A549 (cell line): ENCODE measurements around the gene IFT43. TPM values are rescaled to one million over a fixed set of nuclear protein-coding genes. Genes with fewer than 3 reads are reported as not detected.

Experiments used
- ATAC-seq, 2 experiments: fragments of 200-7000 bp in 1 of 2; fragments of >200 bp in 1 of 2; cut with Nextera tagmentation in 1 of 2; cut with Tn5 transposase in 1 of 2; 3 replicates each; pipeline versions ENCODE4 v1.8.0 to v1.9.1; 2018 to 2020; ENCODE audit warnings: mild to moderate bottlenecking in 1 of 2, moderate library complexity in 1 of 2
- CTCF ChIA-PET: fragments of 300-600 bp; sonication (Branson Sonifier 250); formaldehyde crosslinking; extraction: SDS; loops from one replicate; lab custom pipeline; 2021; ENCODE audit warnings: antibody characterized with exemption, inconsistent platforms; lab: Yijun Ruan, JAX
- POLR2A ChIA-PET: fragments of 350-600 bp; formaldehyde crosslinking; extraction: SDS; loops from one replicate; lab custom pipeline; 2021; ENCODE audit warnings: antibody characterized with exemption, inconsistent platforms; lab: Yijun Ruan, JAX
- DNase-seq, 2 experiments: peaks; one replicate each; pipeline versions ENCODE4 v3.0.0 to v3.0.0-alpha.2; 2011 to 2016; ENCODE audit warnings: low read depth in 1 of 2, low spot score in 1 of 2
- FAIRE-seq: peaks from 2 replicates; lab custom pipeline; 2011; peaks lifted over from hg19 to GRCh38; lab: Jason Lieb, UNC
- H3K27ac ChIP-seq, 2 experiments: fragments of >200 bp; sonication (Bioruptor Twin); formaldehyde crosslinking; 3 replicates each; pipeline ENCODE4 v1.5.1; 2016 to 2017
- H3K4me1 ChIP-seq: fragments of >200 bp; sonication (Bioruptor Twin); formaldehyde crosslinking; 3 replicates; pipeline ENCODE4 v1.6.1; 2016
- H3K4me2 ChIP-seq: fragments of >200 bp; sonication (Bioruptor Twin); formaldehyde crosslinking; 3 replicates; pipeline ENCODE4 v1.6.1; 2016
- H3K4me3 ChIP-seq: fragments of >200 bp; sonication (Bioruptor Twin); formaldehyde crosslinking; 3 replicates; pipeline ENCODE4 v1.5.1; 2016
- H3K9me3 ChIP-seq: fragments of >200 bp; sonication (Bioruptor Twin); formaldehyde crosslinking; 3 replicates; pipeline ENCODE4 v1.6.1; 2016
- CBX2 ChIP-seq: fragments of 200-600 bp; sonication (generic); IDR thresholded peaks from 2 replicates; pipeline ENCODE4 v1.6.1; 2016; ENCODE audit warnings: low read depth, mild to moderate bottlenecking, borderline replicate concordance
- CHD4 ChIP-seq: fragments of 200-600 bp; sonication (generic); IDR thresholded peaks from 2 replicates; pipeline ENCODE4 v1.6.1; 2016; ENCODE audit warnings: antibody characterized with exemption, mild to moderate bottlenecking, borderline replicate concordance
- JUNB ChIP-seq: fragments of >200 bp; sonication (Bioruptor Twin); formaldehyde crosslinking; IDR thresholded peaks from 2 replicates; pipeline ENCODE4 v1.6.1; 2016
- KDM5A ChIP-seq: fragments of 200-600 bp; sonication (generic); IDR thresholded peaks from 2 replicates; pipeline ENCODE4 v1.6.1; 2016; ENCODE audit warnings: antibody characterized with exemption, mild to moderate bottlenecking
- MAFK ChIP-seq: fragments of 450-650 bp; IDR thresholded peaks from 2 replicates; pipeline ENCODE4 v1.6.1; 2014; ENCODE audit not compliant: partially characterized antibody
- NPAS2 ChIP-seq: fragments of 250-450 bp; sonication (Bioruptor Pico); IDR thresholded peaks from 2 replicates; pipeline ENCODE4 v1.8.0; 2022; ENCODE audit warnings: mild to moderate bottlenecking, moderate library complexity, borderline replicate concordance
- NR3C1 ChIP-seq: fragments of >200 bp; sonication (Bioruptor Twin); formaldehyde crosslinking; IDR thresholded peaks from 3 replicates; pipeline ENCODE4 v1.6.1; 2017
- RCOR1 ChIP-seq: fragments of 150-350 bp; IDR thresholded peaks from 2 replicates; pipeline ENCODE4 v1.6.1; 2014; ENCODE audit warnings: antibody characterized with exemption, low read length, low read depth
- RFX5 ChIP-seq: fragments of 450-650 bp; IDR thresholded peaks from 2 replicates; pipeline ENCODE4 v1.7.1; 2014; ENCODE audit warnings: antibody characterized with exemption, mild to moderate bottlenecking, moderate library complexity
- RNF2 ChIP-seq: fragments of 200-600 bp; sonication (generic); IDR thresholded peaks from 2 replicates; pipeline ENCODE4 v1.6.1; 2016; ENCODE audit warnings: low read depth, mild to moderate bottlenecking, antibody characterized with exemption, moderate library complexity, borderline replicate concordance
- TP53 ChIP-seq: fragments of 250-450 bp; sonication (Bioruptor Pico); IDR thresholded peaks from 2 replicates; pipeline ENCODE4 v1.5.0; 2021; ENCODE audit warnings: mild to moderate bottlenecking, moderate library complexity
- ZFP36 ChIP-seq: fragments of 450-650 bp; IDR thresholded peaks from 2 replicates; pipeline ENCODE4 v1.6.1; 2014; ENCODE audit warnings: borderline replicate concordance; ENCODE audit not compliant: partially characterized antibody
- ZSCAN20 ChIP-seq: fragments of 250-450 bp; sonication (Bioruptor Pico); IDR thresholded peaks from 2 replicates; pipeline ENCODE4 v1.8.0; 2022; ENCODE audit warnings: mild to moderate bottlenecking, moderate library complexity
- WGBS: methylation state at CpG from one replicate; pipeline ENCODE4 v1.1.6; 2017; ENCODE audit errors: missing lambda C conversion rate; 5-methylcytosine and 5-hydroxymethylcytosine counted together
- polyA plus RNA-seq, 4 experiments: library from polyadenylated mRNA; depleted of rRNA in 3 of 4; stranded (reverse); fragments of >200 nt; fragmentation: RNase III in 1 of 4; extraction: RNeasy Plus Mini Kit Qiagen cat#74134 plus additional on column Dnase treatment in 1 of 4; gene quantifications; 2 replicates in 3 of 4; 3 replicates in 1 of 4; pipeline ENCODE4 v1.2.3, GENCODE V29; 2011 to 2017
- TF ChIP-seq, protein P1 (sequence below): fragments of 450-650 bp; IDR thresholded peaks from 2 replicates; pipeline ENCODE4 v1.6.1; 2014; ENCODE audit warnings: antibody characterized with exemption
- TF ChIP-seq, protein P2 (sequence below): IDR thresholded peaks from 2 replicates; pipeline ENCODE4 v1.6.1; 2012
- TF ChIP-seq, protein P3 (sequence below): fragments of 200-600 bp; sonication (generic); IDR thresholded peaks from 2 replicates; pipeline ENCODE4 v1.6.1; 2016; ENCODE audit warnings: antibody characterized with exemption, mild to moderate bottlenecking, moderate library complexity
- TF ChIP-seq, protein P4 (sequence below): fragments of 250-450 bp; sonication (Bioruptor Pico); IDR thresholded peaks from 2 replicates; pipeline ENCODE4 v1.5.0; 2020; ENCODE audit warnings: low read depth, mild to moderate bottlenecking, moderate library complexity

Gene IFT43
- polyA plus RNA-seq, 2 of the 4 experiments (the other 2 are of a cell fraction), result 46.4 to 49.4 TPM

DNA sequence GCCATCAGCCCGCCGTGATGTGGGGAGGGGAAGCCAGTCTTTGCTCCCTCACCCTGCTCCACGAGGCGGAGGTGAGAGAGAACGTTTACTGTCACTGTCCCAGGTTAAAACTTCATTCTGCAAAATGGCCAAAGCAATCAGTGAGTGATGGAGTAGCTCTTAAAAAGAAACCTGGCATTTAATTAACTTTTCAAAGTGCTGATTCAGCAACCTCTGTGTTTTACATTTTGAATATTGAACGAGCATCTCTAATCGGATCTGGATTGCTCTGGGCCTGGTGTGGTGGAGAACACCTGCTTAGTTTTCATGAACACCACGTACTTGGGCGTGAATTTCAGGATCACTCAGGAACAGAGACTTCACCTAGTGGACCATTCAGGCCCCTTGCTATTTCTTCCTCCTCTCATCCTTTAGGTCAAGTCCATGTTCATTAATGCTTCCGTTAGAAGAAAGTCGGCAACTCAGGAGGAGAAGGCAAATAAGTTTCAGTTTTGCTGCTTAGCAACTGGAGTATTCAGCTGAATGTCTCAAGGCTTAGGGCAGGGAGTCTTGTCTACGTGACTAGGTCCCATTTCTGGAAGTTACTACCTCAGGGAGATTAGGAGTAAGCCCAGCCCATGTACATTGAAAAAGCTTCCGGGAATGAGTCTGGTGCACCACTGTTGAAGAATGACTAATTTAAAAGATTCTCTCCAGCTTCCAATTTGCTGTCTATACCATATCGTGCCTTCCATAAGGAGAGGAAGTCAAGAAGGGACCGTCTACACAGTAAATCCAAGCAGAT is 68.2 kb downstream of the IFT43 start:
- Histone ChIP-seq H3K4me2 (no peak overlapping the region), H3K4me3 (no peak overlapping the region), H3K4me1 (no peaks in the 10 kb centered on the region), H3K27ac (no peak overlapping the region), H3K9me3 (no peaks in the 10 kb centered on the region)
- POLR2A ChIA-PET, result no interaction called here
- no peak for ATAC-seq
- no peak for DNase-seq
- CTCF ChIA-PET, result interaction anchor here (1.1 to 12.3 kb wide), 9 partner anchors 9 to 592 kb away, joined by 3 to 145 read pairs (median 6); no protein-coding TSS in a partner anchor
- TF ChIP-seq MAFK, result peak; percentile 95
- no peak for TF ChIP-seq ZSCAN20 (CRISPR knock-in tag)
- FAIRE-seq, result no peak
- WGBS, result 81% methylated on average over 15 of the region's 15 CpGs

DNA sequence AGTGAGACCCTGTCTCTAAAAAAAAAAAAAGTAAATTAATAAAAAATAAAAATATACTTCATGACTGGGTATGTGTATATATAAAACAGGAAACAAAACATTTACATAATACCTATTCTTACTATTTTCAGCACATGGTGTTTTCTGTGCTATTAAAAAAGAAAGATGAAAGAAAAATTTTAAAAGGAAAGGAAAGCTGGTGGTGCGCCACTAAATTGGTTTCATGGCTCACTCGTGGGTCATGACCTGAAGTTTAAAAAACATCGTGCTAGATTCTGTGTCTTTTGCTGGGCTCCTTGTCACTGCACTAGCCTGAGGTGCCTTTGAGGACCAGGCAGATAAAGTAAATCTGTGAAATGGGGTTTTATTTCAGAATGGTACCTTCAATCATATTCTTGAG is 69.8 kb downstream of the IFT43 start:
- Histone ChIP-seq H3K9me3 (no peaks in the 10 kb centered on the region), H3K4me3 (no peak overlapping the region), H3K4me2 (no peak overlapping the region), H3K27ac (no peak overlapping the region), H3K4me1 (no peaks in the 10 kb centered on the region)
- ATAC-seq, result no peak
- TF ChIP-seq, protein P1, sequence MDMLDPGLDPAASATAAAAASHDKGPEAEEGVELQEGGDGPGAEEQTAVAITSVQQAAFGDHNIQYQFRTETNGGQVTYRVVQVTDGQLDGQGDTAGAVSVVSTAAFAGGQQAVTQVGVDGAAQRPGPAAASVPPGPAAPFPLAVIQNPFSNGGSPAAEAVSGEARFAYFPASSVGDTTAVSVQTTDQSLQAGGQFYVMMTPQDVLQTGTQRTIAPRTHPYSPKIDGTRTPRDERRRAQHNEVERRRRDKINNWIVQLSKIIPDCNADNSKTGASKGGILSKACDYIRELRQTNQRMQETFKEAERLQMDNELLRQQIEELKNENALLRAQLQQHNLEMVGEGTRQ, result no peak
- TF ChIP-seq ZFP36 (no peak), KDM5A (no peak), CHD4 (no peak), MAFK (no peak), JUNB (no peak), RCOR1 (no peak), RFX5 (no peak), RNF2 (no peak), NR3C1 (no peak), TP53 (CRISPR knock-in tag) (no peak), NPAS2 (CRISPR knock-in tag) (no peak), ZSCAN20 (CRISPR knock-in tag) (no peak), CBX2 (no peak)
- TF ChIP-seq, protein P2, sequence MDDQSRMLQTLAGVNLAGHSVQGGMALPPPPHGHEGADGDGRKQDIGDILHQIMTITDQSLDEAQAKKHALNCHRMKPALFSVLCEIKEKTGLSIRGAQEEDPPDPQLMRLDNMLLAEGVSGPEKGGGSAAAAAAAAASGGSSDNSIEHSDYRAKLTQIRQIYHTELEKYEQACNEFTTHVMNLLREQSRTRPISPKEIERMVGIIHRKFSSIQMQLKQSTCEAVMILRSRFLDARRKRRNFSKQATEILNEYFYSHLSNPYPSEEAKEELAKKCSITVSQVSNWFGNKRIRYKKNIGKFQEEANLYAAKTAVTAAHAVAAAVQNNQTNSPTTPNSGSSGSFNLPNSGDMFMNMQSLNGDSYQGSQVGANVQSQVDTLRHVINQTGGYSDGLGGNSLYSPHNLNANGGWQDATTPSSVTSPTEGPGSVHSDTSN, result no peak
- TF ChIP-seq, protein P3, sequence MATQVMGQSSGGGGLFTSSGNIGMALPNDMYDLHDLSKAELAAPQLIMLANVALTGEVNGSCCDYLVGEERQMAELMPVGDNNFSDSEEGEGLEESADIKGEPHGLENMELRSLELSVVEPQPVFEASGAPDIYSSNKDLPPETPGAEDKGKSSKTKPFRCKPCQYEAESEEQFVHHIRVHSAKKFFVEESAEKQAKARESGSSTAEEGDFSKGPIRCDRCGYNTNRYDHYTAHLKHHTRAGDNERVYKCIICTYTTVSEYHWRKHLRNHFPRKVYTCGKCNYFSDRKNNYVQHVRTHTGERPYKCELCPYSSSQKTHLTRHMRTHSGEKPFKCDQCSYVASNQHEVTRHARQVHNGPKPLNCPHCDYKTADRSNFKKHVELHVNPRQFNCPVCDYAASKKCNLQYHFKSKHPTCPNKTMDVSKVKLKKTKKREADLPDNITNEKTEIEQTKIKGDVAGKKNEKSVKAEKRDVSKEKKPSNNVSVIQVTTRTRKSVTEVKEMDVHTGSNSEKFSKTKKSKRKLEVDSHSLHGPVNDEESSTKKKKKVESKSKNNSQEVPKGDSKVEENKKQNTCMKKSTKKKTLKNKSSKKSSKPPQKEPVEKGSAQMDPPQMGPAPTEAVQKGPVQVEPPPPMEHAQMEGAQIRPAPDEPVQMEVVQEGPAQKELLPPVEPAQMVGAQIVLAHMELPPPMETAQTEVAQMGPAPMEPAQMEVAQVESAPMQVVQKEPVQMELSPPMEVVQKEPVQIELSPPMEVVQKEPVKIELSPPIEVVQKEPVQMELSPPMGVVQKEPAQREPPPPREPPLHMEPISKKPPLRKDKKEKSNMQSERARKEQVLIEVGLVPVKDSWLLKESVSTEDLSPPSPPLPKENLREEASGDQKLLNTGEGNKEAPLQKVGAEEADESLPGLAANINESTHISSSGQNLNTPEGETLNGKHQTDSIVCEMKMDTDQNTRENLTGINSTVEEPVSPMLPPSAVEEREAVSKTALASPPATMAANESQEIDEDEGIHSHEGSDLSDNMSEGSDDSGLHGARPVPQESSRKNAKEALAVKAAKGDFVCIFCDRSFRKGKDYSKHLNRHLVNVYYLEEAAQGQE, result no peak
- TF ChIP-seq, protein P4, sequence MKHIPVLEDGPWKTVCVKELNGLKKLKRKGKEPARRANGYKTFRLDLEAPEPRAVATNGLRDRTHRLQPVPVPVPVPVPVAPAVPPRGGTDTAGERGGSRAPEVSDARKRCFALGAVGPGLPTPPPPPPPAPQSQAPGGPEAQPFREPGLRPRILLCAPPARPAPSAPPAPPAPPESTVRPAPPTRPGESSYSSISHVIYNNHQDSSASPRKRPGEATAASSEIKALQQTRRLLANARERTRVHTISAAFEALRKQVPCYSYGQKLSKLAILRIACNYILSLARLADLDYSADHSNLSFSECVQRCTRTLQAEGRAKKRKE (CRISPR knock-in tag), result no peak
- CTCF ChIA-PET, result interaction anchor here (0.7 to 12.3 kb wide), 9 partner anchors 10 to 591 kb away, joined by 3 to 145 read pairs (median 3); no protein-coding TSS in a partner anchor
- no peak for FAIRE-seq
- WGBS, result 52% methylated on average over 3 of the region's 3 CpGs
- no peak for DNase-seq
- POLR2A ChIA-PET, result no interaction called here
